ENCODE data around the gene LHX6. TPM values are rescaled to one million over a fixed set of nuclear protein-coding genes. Genes with fewer than 3 reads are reported as not detected.

The LHX6 gene
- total RNA-seq, 1 experiment from 2014 or later: 1.8 TPM

DNA sequence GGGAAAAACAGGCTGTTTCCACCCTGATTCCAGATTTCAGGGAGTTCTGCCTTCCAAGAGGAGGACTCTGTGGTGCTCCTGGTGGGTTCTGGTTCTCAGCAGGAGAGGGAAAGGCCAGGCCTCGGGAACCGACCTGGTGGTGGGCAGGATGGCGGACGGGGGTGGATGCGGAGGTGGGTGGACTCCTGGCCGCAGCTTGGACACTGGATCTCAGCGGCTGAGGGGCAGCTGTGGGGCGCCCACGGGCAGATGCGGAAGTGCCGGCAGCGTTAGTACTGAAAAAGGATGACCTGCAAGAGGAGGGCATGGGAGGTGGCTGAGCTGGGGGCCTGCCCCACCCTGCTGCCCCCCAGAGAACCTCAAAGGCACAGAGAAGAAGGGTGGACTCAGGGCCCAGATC, 24.3 kb downstream of the LHX6 start:
- H3K4me1 Mint-ChIP-seq: peaks cover 14 to 22% of the 10 kb centered on the region in 2 experiments

More for the DNA sequence above, 24.3 kb downstream of the LHX6 start:
- H3K14ac ChIP-seq (ENCODE audit: insufficient read depth, low read length): peak overlapping the region; percentile 22
- Mint-ChIP-seq H3K4me3 (no peak overlapping the region), H3K36me3 (ENCODE audit: insufficient read depth in 1 of 3, low read depth in 3 of 3) (no peaks in the 10 kb centered on the region), H3K27ac (peak overlapping the region; percentile 70 to 92 (median 77); a peak in 4 of 7 replicates), H3K27me3 (ENCODE audit: low read depth) (peaks cover 9% of the 10 kb centered on the region), H3K9me3 (no peaks in the 10 kb centered on the region)
- no peak overlapping the region for H2BK20ac ChIP-seq (ENCODE audit: low read depth, low read length, poor library complexity, severe bottlenecking)
- no peak overlapping the region for H2BK120ac ChIP-seq (ENCODE audit: low read depth, low read length, poor library complexity, severe bottlenecking)
- no peak overlapping the region for H4K5ac ChIP-seq (ENCODE audit: insufficient read length, low read depth, low read length)
- H4K91ac ChIP-seq (ENCODE audit: insufficient read length, low read depth, low read length): no peak overlapping the region
- no peaks in the 10 kb centered on the region for H3K79me2 ChIP-seq (ENCODE audit: insufficient read depth, low read length)
- no CpG with 5 or more reads among the region's 12 CpGs for WGBS (ENCODE audit: extremely low coverage, insufficient read length, low lambda C conversion rate)
- H3T11ph ChIP-seq (ENCODE audit: low read length): no peak overlapping the region
- no peak overlapping the region for H3K18ac ChIP-seq (ENCODE audit: insufficient read length, low read depth, low read length)
- no peak overlapping the region for H3K4ac ChIP-seq (ENCODE audit: low read depth, low read length)
- no peak overlapping the region for H2BK12ac ChIP-seq (ENCODE audit: insufficient read length, low read depth, low read length)
- no peaks in the 10 kb centered on the region for H3K79me1 ChIP-seq (ENCODE audit: insufficient read depth, low read depth, low read length, poor library complexity, severe bottlenecking)
- H4K8ac ChIP-seq (replicated peaks; ENCODE audit: insufficient read length, low read depth, low read length): no peak overlapping the region
- no peak overlapping the region for H3K56ac ChIP-seq (ENCODE audit: insufficient read length, low read depth, low read length)
- no peak overlapping the region for H2AFZ ChIP-seq (ENCODE audit: low read length)
- H3K4me2 ChIP-seq (ENCODE audit: insufficient read depth, insufficient read length, low read length): no peak overlapping the region
- no peak overlapping the region for H3K9ac ChIP-seq (ENCODE audit: extremely low read depth, insufficient read length, low read length)
- H2BK15ac ChIP-seq (ENCODE audit: low read depth, low read length): no peak overlapping the region
- H3K27me3 ChIP-seq (ENCODE audit: insufficient read depth, low read length): no peaks in the 10 kb centered on the region
- H4K20me1 ChIP-seq (ENCODE audit: control insufficient read depth, insufficient read depth, insufficient read length): no peaks in the 10 kb centered on the region
- H2AK5ac ChIP-seq (ENCODE audit: insufficient read length, low read length): no peak overlapping the region
- no peaks in the 10 kb centered on the region for H3K9me3 ChIP-seq (ENCODE audit: control insufficient read depth, low read depth, low read length)
- H3K27ac ChIP-seq (ENCODE audit: insufficient read length, low read depth, low read length): no peak overlapping the region
- no peak overlapping the region for H3K23ac ChIP-seq (ENCODE audit: insufficient read length, low read depth, low read length)
- TF ChIP-seq, protein P1, sequence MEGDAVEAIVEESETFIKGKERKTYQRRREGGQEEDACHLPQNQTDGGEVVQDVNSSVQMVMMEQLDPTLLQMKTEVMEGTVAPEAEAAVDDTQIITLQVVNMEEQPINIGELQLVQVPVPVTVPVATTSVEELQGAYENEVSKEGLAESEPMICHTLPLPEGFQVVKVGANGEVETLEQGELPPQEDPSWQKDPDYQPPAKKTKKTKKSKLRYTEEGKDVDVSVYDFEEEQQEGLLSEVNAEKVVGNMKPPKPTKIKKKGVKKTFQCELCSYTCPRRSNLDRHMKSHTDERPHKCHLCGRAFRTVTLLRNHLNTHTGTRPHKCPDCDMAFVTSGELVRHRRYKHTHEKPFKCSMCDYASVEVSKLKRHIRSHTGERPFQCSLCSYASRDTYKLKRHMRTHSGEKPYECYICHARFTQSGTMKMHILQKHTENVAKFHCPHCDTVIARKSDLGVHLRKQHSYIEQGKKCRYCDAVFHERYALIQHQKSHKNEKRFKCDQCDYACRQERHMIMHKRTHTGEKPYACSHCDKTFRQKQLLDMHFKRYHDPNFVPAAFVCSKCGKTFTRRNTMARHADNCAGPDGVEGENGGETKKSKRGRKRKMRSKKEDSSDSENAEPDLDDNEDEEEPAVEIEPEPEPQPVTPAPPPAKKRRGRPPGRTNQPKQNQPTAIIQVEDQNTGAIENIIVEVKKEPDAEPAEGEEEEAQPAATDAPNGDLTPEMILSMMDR (conservative IDR thresholded peaks at IDR 0.05): no peak
- no peak overlapping the region for H2BK5ac ChIP-seq (ENCODE audit: insufficient read length, low read length)
- H3K4me1 ChIP-seq (ENCODE audit: insufficient read depth, low read length): peaks cover 12% of the 10 kb centered on the region; the same call in 1 of the 2 replicates
- H3K23me2 ChIP-seq (ENCODE audit: insufficient read length, low read depth, low read length, poor library complexity, severe bottlenecking): no peaks in the 10 kb centered on the region
- DNase-seq: no peak

All from H9 (cell line).